ENCODE measurements around the gene TIMMDC1. TPM values are rescaled to one million over a fixed set of nuclear protein-coding genes. Genes with fewer than 3 reads are reported as not detected.

TIMMDC1 gene
- total and polyA plus RNA-seq, 10 of the 15 experiments (the other 5 are each of a cell fraction or from before 2014, with no cell fraction given): 55.9 to 146 (median 72.1) TPM

Other genes starting within 250 kb of the TIMMDC1 start
Only the 7 nearest of the 9 such genes appear.
- gene TMEM39A, start 34.9 kb upstream of the TIMMDC1 start, total RNA-seq (2014; rRNA removed): 32.2 and 38.5 TPM in 2 replicates
- 20.7 and 23.3 TPM in 2 replicates for gene TMEM39A, start 34.9 kb upstream of the TIMMDC1 start, total RNA-seq (2014; rRNA removed; fragmentation: Illumina TruSeq; extraction: Trizol)
- 35.8 and 39.0 TPM in 2 replicates for gene TMEM39A, start 34.9 kb upstream of the TIMMDC1 start, total RNA-seq (2021)
- gene TMEM39A, start 34.9 kb upstream of the TIMMDC1 start, polyA plus RNA-seq (2011; rRNA removed): 43.2 and 44.7 TPM in 2 replicates
- 19.8 and 21.7 TPM in 2 replicates for gene TMEM39A, start 34.9 kb upstream of the TIMMDC1 start, polyA plus RNA-seq (2014; fragmentation: Illumina TruSeq; extraction: Trizol)
- gene TMEM39A, start 34.9 kb upstream of the TIMMDC1 start, polyA plus RNA-seq (2014; fragmentation: Nextera tagmentation; extraction: Ambion mirVana): 10 to 100 TPM; 10.8 to 21.2 TPM
- 27.0 and 28.0 TPM in 2 replicates for gene TMEM39A, start 34.9 kb upstream of the TIMMDC1 start, polyA plus RNA-seq (2014; rRNA removed)
- gene TMEM39A, start 34.9 kb upstream of the TIMMDC1 start, polyA plus RNA-seq (2016; fragmentation: Nextera tagmentation; extraction: Ambion mirVana): 10 to 100 TPM; 40.4 to 41.6 TPM
- gene POGLUT1, start 29.6 kb upstream of the TIMMDC1 start, total RNA-seq (2014; rRNA removed): 19.1 and 22.7 TPM in 2 replicates
- 18.5 and 19.0 TPM in 2 replicates for gene POGLUT1, start 29.6 kb upstream of the TIMMDC1 start, total RNA-seq (2014; rRNA removed; fragmentation: Illumina TruSeq; extraction: Trizol)
- gene POGLUT1, start 29.6 kb upstream of the TIMMDC1 start, total RNA-seq (2021): 20.3 and 27.1 TPM in 2 replicates
- gene POGLUT1, start 29.6 kb upstream of the TIMMDC1 start, polyA plus RNA-seq (2011; rRNA removed): 38.3 and 53.7 TPM in 2 replicates
- gene POGLUT1, start 29.6 kb upstream of the TIMMDC1 start, polyA plus RNA-seq (2014; fragmentation: Illumina TruSeq; extraction: Trizol): 19.8 and 22.5 TPM in 2 replicates
- gene POGLUT1, start 29.6 kb upstream of the TIMMDC1 start, polyA plus RNA-seq (2014; fragmentation: Nextera tagmentation; extraction: Ambion mirVana): 10 to 100 TPM; 18.3 to 37.9 TPM
- gene POGLUT1, start 29.6 kb upstream of the TIMMDC1 start, polyA plus RNA-seq (2014; rRNA removed): 13.3 and 16.4 TPM in 2 replicates
- gene POGLUT1, start 29.6 kb upstream of the TIMMDC1 start, polyA plus RNA-seq (2016; fragmentation: Nextera tagmentation; extraction: Ambion mirVana): 10 to 100 TPM; 25.7 to 29.3 TPM
- gene CD80, start 61.1 kb downstream of the TIMMDC1 start, total RNA-seq (2014; rRNA removed): 68.7 and 83.3 TPM in 2 replicates
- gene CD80, start 61.1 kb downstream of the TIMMDC1 start, total RNA-seq (2014; rRNA removed; fragmentation: Illumina TruSeq; extraction: Trizol): 64.3 and 70.2 TPM in 2 replicates
- 51.8 and 54.4 TPM in 2 replicates for gene CD80, start 61.1 kb downstream of the TIMMDC1 start, total RNA-seq (2021)
- gene CD80, start 61.1 kb downstream of the TIMMDC1 start, polyA plus RNA-seq (2011; rRNA removed): 137 and 157 TPM in 2 replicates
- gene CD80, start 61.1 kb downstream of the TIMMDC1 start, polyA plus RNA-seq (2014; fragmentation: Illumina TruSeq; extraction: Trizol): 61.8 and 81.6 TPM in 2 replicates
- 10 to 100 TPM; 42.5 to 54.1 TPM for gene CD80, start 61.1 kb downstream of the TIMMDC1 start, polyA plus RNA-seq (2014; fragmentation: Nextera tagmentation; extraction: Ambion mirVana)
- 60.9 and 68.5 TPM in 2 replicates for gene CD80, start 61.1 kb downstream of the TIMMDC1 start, polyA plus RNA-seq (2014; rRNA removed)
- gene CD80, start 61.1 kb downstream of the TIMMDC1 start, polyA plus RNA-seq (2016; fragmentation: Nextera tagmentation; extraction: Ambion mirVana): 10 to 100 TPM; 41.4 to 44.5 TPM
- 15.4 and 17.2 TPM in 2 replicates for gene ADPRH, start 80.9 kb downstream of the TIMMDC1 start, total RNA-seq (2014; rRNA removed)
- 12.2 and 13.2 TPM in 2 replicates for gene ADPRH, start 80.9 kb downstream of the TIMMDC1 start, total RNA-seq (2014; rRNA removed; fragmentation: Illumina TruSeq; extraction: Trizol)
- 24.9 and 26.0 TPM in 2 replicates for gene ADPRH, start 80.9 kb downstream of the TIMMDC1 start, total RNA-seq (2021)
- gene ADPRH, start 80.9 kb downstream of the TIMMDC1 start, polyA plus RNA-seq (2011; rRNA removed): 32.6 and 33.1 TPM in 2 replicates
- gene ADPRH, start 80.9 kb downstream of the TIMMDC1 start, polyA plus RNA-seq (2014; fragmentation: Illumina TruSeq; extraction: Trizol): 24.5 and 25.8 TPM in 2 replicates
- 1 to 10 TPM; 2.3 to 3.7 TPM for gene ADPRH, start 80.9 kb downstream of the TIMMDC1 start, polyA plus RNA-seq (2014; fragmentation: Nextera tagmentation; extraction: Ambion mirVana)
- gene ADPRH, start 80.9 kb downstream of the TIMMDC1 start, polyA plus RNA-seq (2014; rRNA removed): 16.5 and 19.1 TPM in 2 replicates
- 10 to 100 TPM; 19.0 to 22.0 TPM for gene ADPRH, start 80.9 kb downstream of the TIMMDC1 start, polyA plus RNA-seq (2016; fragmentation: Nextera tagmentation; extraction: Ambion mirVana)
- gene PLA1A, start 99.3 kb downstream of the TIMMDC1 start, total RNA-seq (2014; rRNA removed): 5.9 and 6.5 TPM in 2 replicates
- 4.7 TPM in 2 replicates for gene PLA1A, start 99.3 kb downstream of the TIMMDC1 start, total RNA-seq (2014; rRNA removed; fragmentation: Illumina TruSeq; extraction: Trizol)
- 3.8 and 4.4 TPM in 2 replicates for gene PLA1A, start 99.3 kb downstream of the TIMMDC1 start, total RNA-seq (2021)
- 106 TPM in 2 replicates for gene PLA1A, start 99.3 kb downstream of the TIMMDC1 start, polyA plus RNA-seq (2011; rRNA removed)
- gene PLA1A, start 99.3 kb downstream of the TIMMDC1 start, polyA plus RNA-seq (2014; fragmentation: Illumina TruSeq; extraction: Trizol): 4.9 and 6.7 TPM in 2 replicates
- gene PLA1A, start 99.3 kb downstream of the TIMMDC1 start, polyA plus RNA-seq (2014; fragmentation: Nextera tagmentation; extraction: Ambion mirVana): 1 to 10 TPM; 2.9 to 3.5 TPM
- gene PLA1A, start 99.3 kb downstream of the TIMMDC1 start, polyA plus RNA-seq (2014; rRNA removed): 3.1 and 3.9 TPM in 2 replicates
- gene PLA1A, start 99.3 kb downstream of the TIMMDC1 start, polyA plus RNA-seq (2016; fragmentation: Nextera tagmentation; extraction: Ambion mirVana): 1 to 10 TPM; 5.3 to 7.2 TPM
- gene POPDC2, start 162.0 kb downstream of the TIMMDC1 start, total RNA-seq (2014; rRNA removed): 3.4 and 3.9 TPM in 2 replicates
- gene POPDC2, start 162.0 kb downstream of the TIMMDC1 start, total RNA-seq (2014; rRNA removed; fragmentation: Illumina TruSeq; extraction: Trizol): 2.7 and 7.5 TPM in 2 replicates
- gene POPDC2, start 162.0 kb downstream of the TIMMDC1 start, total RNA-seq (2021): 3.5 and 3.9 TPM in 2 replicates
- 8.6 and 12.7 TPM in 2 replicates for gene POPDC2, start 162.0 kb downstream of the TIMMDC1 start, polyA plus RNA-seq (2011; rRNA removed)
- gene POPDC2, start 162.0 kb downstream of the TIMMDC1 start, polyA plus RNA-seq (2014; fragmentation: Illumina TruSeq; extraction: Trizol): 2.6 and 3.6 TPM in 2 replicates
- 1 to 10 TPM; 3.5 to 5.3 TPM for gene POPDC2, start 162.0 kb downstream of the TIMMDC1 start, polyA plus RNA-seq (2014; fragmentation: Nextera tagmentation; extraction: Ambion mirVana)
- gene POPDC2, start 162.0 kb downstream of the TIMMDC1 start, polyA plus RNA-seq (2014; rRNA removed): 3.8 and 6.1 TPM in 2 replicates
- gene POPDC2, start 162.0 kb downstream of the TIMMDC1 start, polyA plus RNA-seq (2016; fragmentation: Nextera tagmentation; extraction: Ambion mirVana): 1 to 10 TPM; 1.8 to 4.0 TPM
- gene COX17, start 178.9 kb downstream of the TIMMDC1 start, total RNA-seq (2014; rRNA removed): 150 and 153 TPM in 2 replicates
- 191 and 199 TPM in 2 replicates for gene COX17, start 178.9 kb downstream of the TIMMDC1 start, total RNA-seq (2014; rRNA removed; fragmentation: Illumina TruSeq; extraction: Trizol)
- gene COX17, start 178.9 kb downstream of the TIMMDC1 start, total RNA-seq (2021): 111 and 113 TPM in 2 replicates
- 112 and 123 TPM in 2 replicates for gene COX17, start 178.9 kb downstream of the TIMMDC1 start, polyA plus RNA-seq (2011; rRNA removed)
- gene COX17, start 178.9 kb downstream of the TIMMDC1 start, polyA plus RNA-seq (2014; fragmentation: Illumina TruSeq; extraction: Trizol): 53.8 and 115 TPM in 2 replicates
- 100 to 1,000 TPM; 615 to 717 TPM for gene COX17, start 178.9 kb downstream of the TIMMDC1 start, polyA plus RNA-seq (2014; fragmentation: Nextera tagmentation; extraction: Ambion mirVana)
- 288 and 295 TPM in 2 replicates for gene COX17, start 178.9 kb downstream of the TIMMDC1 start, polyA plus RNA-seq (2014; rRNA removed)
- 100 to 1,000 TPM; 370 to 376 TPM for gene COX17, start 178.9 kb downstream of the TIMMDC1 start, polyA plus RNA-seq (2016; fragmentation: Nextera tagmentation; extraction: Ambion mirVana)

All from GM12878 (cell line).